ENCODE measurements around the gene TGFBR2.

TGFBR2 gene

DNA sequence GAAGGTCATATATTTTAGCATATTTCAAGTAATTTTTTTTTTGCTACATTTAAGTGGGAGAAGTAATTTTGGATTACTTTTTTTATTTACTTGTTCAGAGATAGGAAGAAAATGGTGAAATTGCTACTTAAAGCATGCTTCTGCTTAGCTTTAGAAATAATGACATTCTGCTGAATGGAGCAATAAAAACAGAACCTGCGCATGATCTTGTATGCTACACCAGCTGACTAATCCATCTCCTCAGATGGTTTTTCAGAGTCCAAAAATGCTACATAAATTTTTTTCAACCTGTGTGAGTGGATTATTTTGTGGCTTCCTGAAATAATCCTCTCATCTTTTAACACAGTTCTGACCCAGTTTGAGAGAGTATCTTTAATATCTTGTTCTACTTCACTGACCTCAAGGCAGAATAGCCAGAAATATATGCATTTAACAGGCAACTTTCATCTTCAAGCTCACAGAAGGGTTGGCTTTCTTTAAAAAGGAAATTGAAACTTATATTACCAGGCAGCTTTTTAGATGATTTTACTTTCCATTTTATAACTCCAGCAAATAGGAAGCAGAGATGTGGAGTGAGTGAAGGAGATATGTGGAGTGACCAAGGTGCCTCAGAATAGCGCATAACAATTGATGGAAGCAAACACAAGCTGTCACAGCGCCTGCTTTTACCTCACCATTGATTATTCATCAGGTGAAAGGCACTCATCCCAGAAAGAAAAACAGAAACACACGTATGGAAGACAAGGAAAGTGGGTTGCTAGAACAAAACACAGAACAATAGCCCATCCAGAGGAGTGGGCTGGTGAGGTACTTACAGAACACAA is 136.6 kb downstream of the TGFBR2 start:
- TF ChIP-seq, protein P1, sequence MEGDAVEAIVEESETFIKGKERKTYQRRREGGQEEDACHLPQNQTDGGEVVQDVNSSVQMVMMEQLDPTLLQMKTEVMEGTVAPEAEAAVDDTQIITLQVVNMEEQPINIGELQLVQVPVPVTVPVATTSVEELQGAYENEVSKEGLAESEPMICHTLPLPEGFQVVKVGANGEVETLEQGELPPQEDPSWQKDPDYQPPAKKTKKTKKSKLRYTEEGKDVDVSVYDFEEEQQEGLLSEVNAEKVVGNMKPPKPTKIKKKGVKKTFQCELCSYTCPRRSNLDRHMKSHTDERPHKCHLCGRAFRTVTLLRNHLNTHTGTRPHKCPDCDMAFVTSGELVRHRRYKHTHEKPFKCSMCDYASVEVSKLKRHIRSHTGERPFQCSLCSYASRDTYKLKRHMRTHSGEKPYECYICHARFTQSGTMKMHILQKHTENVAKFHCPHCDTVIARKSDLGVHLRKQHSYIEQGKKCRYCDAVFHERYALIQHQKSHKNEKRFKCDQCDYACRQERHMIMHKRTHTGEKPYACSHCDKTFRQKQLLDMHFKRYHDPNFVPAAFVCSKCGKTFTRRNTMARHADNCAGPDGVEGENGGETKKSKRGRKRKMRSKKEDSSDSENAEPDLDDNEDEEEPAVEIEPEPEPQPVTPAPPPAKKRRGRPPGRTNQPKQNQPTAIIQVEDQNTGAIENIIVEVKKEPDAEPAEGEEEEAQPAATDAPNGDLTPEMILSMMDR (IDR thresholded peaks at IDR 0.05; ENCODE audit: low read depth, low read length): no peak
- H3K4me3 ChIP-seq (ENCODE audit: low read depth, low read length): no peak overlapping the region
